OCI-LY7 (cell line): ENCODE data around the gene ABCC1.

Experiments used
- CTCF ChIP-seq: fragments of 200-600 bp; sonication (generic); conservative IDR thresholded peaks from 2 replicates; pipeline ENCODE4 v1.5.1; 2014; ENCODE audit warnings: mild to moderate bottlenecking, antibody characterized with exemption, low read length, moderate library complexity, mixed read lengths
- EZH2phosphoT487 ChIP-seq: fragments of 200-600 bp; sonication (generic); IDR thresholded peaks from 2 replicates; pipeline ENCODE4 v1.6.1; 2018; ENCODE audit warnings: low read depth, borderline replicate concordance, mild to moderate bottlenecking, mixed run types, antibody characterized with exemption, low read length, moderate library complexity, mixed read lengths

DNA sequence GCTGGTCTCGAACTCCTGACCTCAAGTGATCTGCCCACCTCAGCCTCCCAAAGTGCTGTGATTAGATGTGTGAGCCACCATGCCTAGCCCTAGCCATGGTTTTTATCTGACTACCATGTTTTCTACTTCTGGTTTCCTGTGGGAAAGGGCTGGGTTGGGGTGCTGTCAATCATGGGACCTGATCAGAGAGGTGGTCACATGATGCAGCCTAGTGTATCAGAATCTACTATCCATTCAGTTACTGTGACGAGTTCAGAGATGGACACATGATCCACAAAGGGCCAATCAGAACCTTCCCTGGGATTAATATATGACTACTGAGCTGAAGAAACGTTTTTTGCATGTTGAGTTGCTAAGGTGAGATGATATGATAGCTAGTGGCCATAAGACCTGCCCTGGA, 214.8 kb downstream of the ABCC1 start:
- TF ChIP-seq CTCF = no peak
- no peak for TF ChIP-seq EZH2phosphoT487
